HepG2 (cell line): ENCODE results near the gene NHSL1. TPM values are rescaled to one million over a fixed set of nuclear protein-coding genes. Genes with fewer than 3 reads are reported as not detected.

ENCODE experiments used
- ATAC-seq: fragments of 200-7000 bp; cut with Tn5 transposase; 3 replicates; pipeline ENCODE4 v1.9.1; 2020; ENCODE audit warnings: mild to moderate bottlenecking, moderate library complexity
- BruUV-seq: library from RNA; stranded (reverse); fragments of 400-500 nt; replicated peaks from 2 replicates; lab custom pipeline; 2021; lab: Mats Ljungman, UMichigan
- CTCF ChIA-PET: fragments of 300-600 bp; formaldehyde crosslinking; extraction: SDS; loops from one replicate; lab custom pipeline; 2021; ENCODE audit warnings: low total read pairs, inconsistent platforms, low intra/inter-chr PET ratio; lab: Yijun Ruan, JAX
- POLR2A ChIA-PET: fragments of 350-600 bp; sonication (Branson Sonifier 250); formaldehyde crosslinking; loops from one replicate; lab custom pipeline; 2020; ENCODE audit warnings: antibody characterized with exemption, inconsistent platforms; lab: Yijun Ruan, JAX
- DNase-seq: peaks from one replicate; pipeline ENCODE4 v3.0.0-alpha.2; 2015; ENCODE audit warnings: low spot score
- FAIRE-seq: peaks from 3 replicates; lab custom pipeline; 2011; peaks lifted over from hg19 to GRCh38; lab: Jason Lieb, UNC
- H2AFZ ChIP-seq: one replicate; pipeline ENCODE4 v1.6.1; 2011; ENCODE audit warnings: low read length, inconsistent platforms
- H3K27ac ChIP-seq: fragments of 300-600 bp; 3 replicates; pipeline ENCODE4 v1.8.0; 2011; ENCODE audit warnings: mixed run types, mild to moderate bottlenecking, mixed read lengths, low read length, inconsistent platforms; ENCODE audit not compliant: insufficient read depth; ENCODE audit errors: extremely low read length
- H3K27me3 ChIP-seq, 2 experiments: fragments of 200-600 bp in 1 of 2; 2 replicates in 1 of 2; 3 replicates in 1 of 2; pipeline versions ENCODE4 v1.6.0 to v1.8.0; 2011; ENCODE audit warnings: low read length in 2 of 2, mild to moderate bottlenecking in 2 of 2, moderate library complexity in 2 of 2, inconsistent platforms in 1 of 2; ENCODE audit not compliant: insufficient read depth in 2 of 2, control insufficient read depth in 1 of 2
- H3K36me3 ChIP-seq, 2 experiments: fragments of 200-600 bp in 1 of 2; replicated peaks in 1 of 2; 2 replicates in 1 of 2; 3 replicates in 1 of 2; pipeline versions ENCODE4 v1.5.1 to v1.8.0; 2011; ENCODE audit warnings: low read length in 2 of 2, inconsistent platforms in 1 of 2; ENCODE audit not compliant: insufficient read depth in 2 of 2, control insufficient read depth in 1 of 2
- H3K4me1 ChIP-seq: 2 replicates; pipeline ENCODE4 v1.5.1; 2012; ENCODE audit warnings: low read length, inconsistent platforms; ENCODE audit not compliant: insufficient read depth
- H3K4me2 ChIP-seq: 2 replicates; pipeline ENCODE4 v1.6.0; 2011; ENCODE audit warnings: low read depth, low read length, inconsistent platforms
- H3K4me3 ChIP-seq, 3 experiments: fragments of 200-600 bp in 1 of 3; sonication (generic), shearing (Covaris generic) in 1 of 3; replicated peaks in 1 of 3; 2 replicates each; pipeline ENCODE4 v1.5.1; 2011 to 2016; ENCODE audit warnings: low read length in 3 of 3, inconsistent platforms in 2 of 3, low read depth in 2 of 3, mild to moderate bottlenecking in 2 of 3, control low read depth in 1 of 3, mixed read lengths in 1 of 3; ENCODE audit not compliant: insufficient read depth in 1 of 3
- H3K79me2 ChIP-seq: one replicate; pipeline ENCODE4 v1.6.1; 2011; ENCODE audit warnings: low read length, inconsistent platforms; ENCODE audit not compliant: insufficient read depth
- H3K9ac ChIP-seq: 2 replicates; pipeline ENCODE4 v1.6.0; 2011; ENCODE audit warnings: mild to moderate bottlenecking, low read depth, low read length, inconsistent platforms; ENCODE audit not compliant: insufficient read depth
- H3K9me3 ChIP-seq: 2 replicates; pipeline ENCODE4 v1.5.1; 2012; ENCODE audit warnings: mild to moderate bottlenecking, low read length
- H4K20me1 ChIP-seq: 2 replicates; pipeline ENCODE4 v1.6.0; 2011; ENCODE audit warnings: inconsistent platforms, mild to moderate bottlenecking, low read length, moderate library complexity; ENCODE audit not compliant: insufficient read depth
- CCAR2 ChIP-seq: fragments of 200-400 bp; formaldehyde crosslinking; optimal IDR thresholded peaks from 2 replicates; pipeline ENCODE3; 2018; ENCODE audit warnings: low read depth, mild to moderate bottlenecking, low read length, moderate library complexity
- DPF2 ChIP-seq: sonication (generic); formaldehyde crosslinking; IDR thresholded peaks from 2 replicates; pipeline ENCODE4 v1.4.0; 2020; ENCODE audit warnings: mild to moderate bottlenecking, low read depth, missing genetic modification reagents, borderline replicate concordance
- GABPB1 ChIP-seq: IDR thresholded peaks from 2 replicates; pipeline ENCODE4 v1.6.1; 2016; ENCODE audit warnings: mild to moderate bottlenecking, missing genetic modification reagents, moderate library complexity, missing compliant biosample characterization
- KLF12 ChIP-seq: sonication (generic); formaldehyde crosslinking; IDR thresholded peaks from 2 replicates; pipeline ENCODE4 v1.4.0; 2020; ENCODE audit warnings: missing genetic modification reagents, borderline replicate concordance
- MLLT10 ChIP-seq: sonication (generic); formaldehyde crosslinking; IDR thresholded peaks from 2 replicates; pipeline ENCODE4 v1.4.0; 2020; ENCODE audit warnings: missing genetic modification reagents
- MTF2 ChIP-seq: sonication (generic); formaldehyde crosslinking; IDR thresholded peaks from 2 replicates; pipeline ENCODE4 v1.5.0; 2020; ENCODE audit warnings: missing genetic modification reagents, borderline replicate concordance
- NCOR1 ChIP-seq: fragments of 200-600 bp; sonication (generic); IDR thresholded peaks from 2 replicates; pipeline ENCODE4 v1.7.0; 2017; ENCODE audit warnings: antibody characterized with exemption, low read length, borderline replicate concordance
- NPAS2 ChIP-seq: sonication (generic); formaldehyde crosslinking; IDR thresholded peaks from 2 replicates; pipeline ENCODE4 v1.8.0; 2022; ENCODE audit warnings: mild to moderate bottlenecking, missing genetic modification reagents, borderline replicate concordance
- RFX3 ChIP-seq: IDR thresholded peaks from 2 replicates; pipeline ENCODE4 v1.6.1; 2016; ENCODE audit warnings: missing biosample characterization, missing genetic modification reagents
- SIN3A ChIP-seq: IDR thresholded peaks from 2 replicates; pipeline ENCODE4 v1.6.1; 2011; ENCODE audit warnings: low read depth, mild to moderate bottlenecking, control low read depth, low read length, borderline replicate concordance
- TBX3 ChIP-seq: fragments of 450-650 bp; IDR thresholded peaks from 2 replicates; pipeline ENCODE4 v1.6.1; 2017; ENCODE audit warnings: antibody characterized with exemption, mild to moderate bottlenecking, inconsistent platforms, borderline replicate concordance
- ZFP90 ChIP-seq: sonication (generic); formaldehyde crosslinking; IDR thresholded peaks from 2 replicates; pipeline ENCODE4 v1.8.0; 2022; ENCODE audit warnings: missing genetic modification reagents, mild to moderate bottlenecking, inconsistent platforms, borderline replicate concordance
- ZMYM2 ChIP-seq: sonication (generic); formaldehyde crosslinking; IDR thresholded peaks from 2 replicates; pipeline ENCODE4 v1.8.0; 2022; ENCODE audit warnings: mild to moderate bottlenecking, missing genetic modification reagents
- ZNF331 ChIP-seq: sonication (generic); formaldehyde crosslinking; IDR thresholded peaks from 2 replicates; pipeline ENCODE4 v1.4.0; 2020; ENCODE audit warnings: missing genetic modification reagents
- ZNF510 ChIP-seq: sonication (generic); formaldehyde crosslinking; IDR thresholded peaks from 2 replicates; pipeline ENCODE4 v1.4.0; 2020; ENCODE audit warnings: low read depth, mild to moderate bottlenecking, missing genetic modification reagents
- ZNF563 ChIP-seq: sonication (generic); formaldehyde crosslinking; IDR thresholded peaks from 2 replicates; pipeline ENCODE4 v1.8.0; 2022; ENCODE audit warnings: mild to moderate bottlenecking, moderate library complexity, missing genetic modification reagents
- ZNF639 ChIP-seq: conservative IDR thresholded peaks from 2 replicates; pipeline ENCODE4 v1.6.1; 2018; ENCODE audit warnings: missing genetic modification reagents
- WGBS: methylation state at CpG from one replicate; pipeline ENCODE4 v1.1.6; 2017; ENCODE audit warnings: low lambda C conversion rate; 5-methylcytosine and 5-hydroxymethylcytosine counted together
- in situ Hi-C: cut with HindIII; loops from 2 replicates; pipeline ENCODE4 v1.10.0; 2017; ENCODE audit warnings: low pct_unique_long_range_greater_than_20kb; ENCODE audit not compliant: extremely low pct_ligation_motif_present
- intact Hi-C: fragments of 100-400 bp; cut with micrococcal nuclease; formaldehyde crosslinking; loops from one replicate; pipeline ENCODE4 v1.10.0; 2022; ENCODE audit not compliant: unreplicated experiment
- polyA plus RNA-seq, 8 experiments: library from polyadenylated mRNA; depleted of rRNA in 3 of 8; stranded (reverse) in 7 of 8; unstranded in 1 of 8; fragments of >200 nt; fragmentation: Illumina TruSeq in 4 of 8; extraction: Trizol in 4 of 8; gene quantifications; 2 replicates each; pipeline versions ENCODE4 v1.2.1 to v1.2.3, GENCODE V29; 2011 to 2016; ENCODE audit warnings: low read depth in 4 of 8, missing spikeins in 1 of 8, mixed read lengths in 1 of 8; ENCODE audit not compliant: insufficient read depth in 1 of 8
- total RNA-seq, 5 experiments: library from RNA; depleted of rRNA; stranded (reverse); fragments of >200 nt; fragmentation: Illumina TruSeq; extraction: Trizol; gene quantifications; 2 replicates each; pipeline ENCODE4 v1.2.3, GENCODE V29; 2016; ENCODE audit warnings: low read depth in 1 of 5
- TF ChIP-seq, protein P1 (sequence below): sonication (generic); formaldehyde crosslinking; IDR thresholded peaks from 2 replicates; pipeline ENCODE4 v1.5.1; 2020; ENCODE audit warnings: mild to moderate bottlenecking, moderate library complexity, missing genetic modification reagents

Gene NHSL1
- total and polyA plus RNA-seq, 2 of the 13 experiments (the other 11 are each of a cell fraction or from before 2014, with no cell fraction given): 24.9 to 53.6 TPM

DNA sequence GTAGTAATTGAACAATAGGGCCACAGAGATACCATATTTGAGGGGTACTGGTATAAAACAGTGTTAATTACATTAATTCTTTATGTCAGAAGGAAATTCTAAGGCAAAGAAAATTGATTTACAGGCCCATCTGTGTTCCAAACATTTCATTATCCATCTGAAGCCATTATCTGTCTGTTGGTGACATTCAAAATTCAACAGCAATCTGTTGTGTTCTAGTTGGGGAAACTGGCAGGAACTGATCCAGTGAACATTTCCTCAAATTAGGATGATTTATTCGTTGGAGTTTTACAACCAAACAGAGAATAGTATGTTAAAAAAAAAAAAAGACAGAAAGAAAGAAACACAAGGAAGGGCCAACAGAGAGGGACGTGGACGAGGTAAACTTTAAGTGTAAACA, 65.2 kb downstream of the NHSL1 start:
- DNase-seq (no peak), ATAC-seq (no peak), FAIRE-seq (no peak)
- Histone ChIP-seq H3K27ac (no peak overlapping the region), H3K9me3 (no peaks in the 10 kb centered on the region), H3K27me3 (no peaks in the 10 kb centered on the region), H4K20me1 (no peaks in the 10 kb centered on the region), H3K4me3 (no peak overlapping the region), H3K4me1 (no peaks in the 10 kb centered on the region), H3K9ac (no peak overlapping the region), H3K4me2 (no peak overlapping the region), H2AFZ (no peak overlapping the region), H3K79me2 (no peaks in the 10 kb centered on the region), H3K36me3 (peaks cover 39 to 91% of the 10 kb centered on the region in 2 experiments)
- WGBS: 97% methylated on average over 3 of the region's 3 CpGs
- TF ChIP-seq KLF12 (CRISPR knock-in tag): no peak
- no peak for TF ChIP-seq CCAR2
- TF ChIP-seq ZNF563 (CRISPR knock-in tag): no peak
- no peak for TF ChIP-seq RFX3
- TF ChIP-seq ZNF331 (CRISPR knock-in tag): no peak
- TF ChIP-seq GABPB1 (CRISPR knock-in tag): no peak
- intact Hi-C loops: no loop called here
- in situ Hi-C loops: loop anchor here (5.0 to 10.0 kb wide), 3 partner anchors 73 to 331 kb away; no protein-coding TSS in a partner anchor
- BruUV-seq: no TSS peak
- CTCF ChIA-PET: no interaction called here
- POLR2A ChIA-PET: no interaction called here

GRCh38 chr6:138432063-138432356, 67.3 kb downstream of the NHSL1 start:
- H4K20me1 ChIP-seq: no peaks in the 10 kb centered on the region
- in situ Hi-C loops: loop anchor here (5.0 to 10.0 kb wide), 3 partner anchors 75 to 333 kb away; no protein-coding TSS in a partner anchor
- H3K36me3 ChIP-seq: peaks cover 42 to 96% of the 10 kb centered on the region in 2 experiments
- POLR2A ChIA-PET: no interaction called here
- H3K9ac ChIP-seq: no peak overlapping the region
- H3K27ac ChIP-seq: no peak overlapping the region
- H2AFZ ChIP-seq: no peak overlapping the region
- CTCF ChIA-PET: interaction anchor here (0.7 kb wide), 1 partner anchor 85 kb away, joined by 3 read pairs; no protein-coding TSS in a partner anchor
- WGBS: 100% methylated on average over 9 of the region's 11 CpGs
- no peak overlapping the region for H3K4me3 ChIP-seq
- ATAC-seq: peak; percentile 13
- BruUV-seq: no TSS peak
- intact Hi-C loops: no loop called here
- no peaks in the 10 kb centered on the region for H3K27me3 ChIP-seq
- no peak for FAIRE-seq
- DNase-seq: no peak
- no peaks in the 10 kb centered on the region for H3K79me2 ChIP-seq
- no peak overlapping the region for H3K4me2 ChIP-seq
- H3K4me1 ChIP-seq: no peaks in the 10 kb centered on the region
- H3K9me3 ChIP-seq: no peaks in the 10 kb centered on the region
- TF ChIP-seq ZMYM2 (CRISPR knock-in tag): no peak
- no peak for TF ChIP-seq NCOR1
- no peak for TF ChIP-seq SIN3A
- no peak for TF ChIP-seq ZNF510
- no peak for TF ChIP-seq TBX3
- TF ChIP-seq MTF2 (CRISPR knock-in tag): no peak
- no peak for TF ChIP-seq NPAS2 (CRISPR knock-in tag)
- no peak for TF ChIP-seq ZNF639
- TF ChIP-seq, protein P1, sequence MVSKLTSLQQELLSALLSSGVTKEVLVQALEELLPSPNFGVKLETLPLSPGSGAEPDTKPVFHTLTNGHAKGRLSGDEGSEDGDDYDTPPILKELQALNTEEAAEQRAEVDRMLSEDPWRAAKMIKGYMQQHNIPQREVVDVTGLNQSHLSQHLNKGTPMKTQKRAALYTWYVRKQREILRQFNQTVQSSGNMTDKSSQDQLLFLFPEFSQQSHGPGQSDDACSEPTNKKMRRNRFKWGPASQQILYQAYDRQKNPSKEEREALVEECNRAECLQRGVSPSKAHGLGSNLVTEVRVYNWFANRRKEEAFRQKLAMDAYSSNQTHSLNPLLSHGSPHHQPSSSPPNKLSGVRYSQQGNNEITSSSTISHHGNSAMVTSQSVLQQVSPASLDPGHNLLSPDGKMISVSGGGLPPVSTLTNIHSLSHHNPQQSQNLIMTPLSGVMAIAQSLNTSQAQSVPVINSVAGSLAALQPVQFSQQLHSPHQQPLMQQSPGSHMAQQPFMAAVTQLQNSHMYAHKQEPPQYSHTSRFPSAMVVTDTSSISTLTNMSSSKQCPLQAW (CRISPR knock-in tag): no peak
- TF ChIP-seq MLLT10 (CRISPR knock-in tag): no peak
- TF ChIP-seq DPF2 (CRISPR knock-in tag): no peak
- TF ChIP-seq ZFP90 (CRISPR knock-in tag): no peak
